OCI-LY3 (cell line): ENCODE results near the gene RPS14.

Source experiments
- H2AFZ ChIP-seq: fragments of 200-600, 300-600 bp; shearing (Covaris generic); 2 replicates; pipeline ENCODE4 v1.6.0; 2014; ENCODE audit warnings: antibody characterized with exemption, low read depth, low read length
- H3K27ac ChIP-seq: fragments of 200-600, 300-600 bp; sonication (generic); 2 replicates; pipeline ENCODE4 v1.5.1; 2014; ENCODE audit warnings: mild to moderate bottlenecking, low read length, moderate library complexity, mixed read lengths
- H3K27me3 ChIP-seq: fragments of 200-600, 300-600 bp; sonication (generic); 2 replicates; pipeline ENCODE4 v1.6.1; 2014; ENCODE audit warnings: low read depth, low read length, mixed read lengths
- H3K36me3 ChIP-seq: fragments of 200-600, 300-600 bp; sonication (generic); replicated peaks from 2 replicates; pipeline ENCODE3; 2014; ENCODE audit warnings: low read depth, low read length, mixed read lengths
- H3K4me1 ChIP-seq: fragments of 300-600, 200-600 bp; sonication (generic); 2 replicates; pipeline ENCODE4 v1.6.1; 2014; ENCODE audit warnings: low read length, mixed read lengths
- H3K4me2 ChIP-seq: fragments of 200-600, 300-600 bp; sonication (generic); 2 replicates; pipeline ENCODE4 v1.6.1; 2014; ENCODE audit warnings: low read length, mixed read lengths
- H3K4me3 ChIP-seq: fragments of 300-600, 200-600 bp; sonication (generic); 2 replicates; pipeline ENCODE4 v1.5.1; 2014; ENCODE audit warnings: antibody characterized with exemption, mild to moderate bottlenecking, low read length, moderate library complexity
- H3K79me2 ChIP-seq: fragments of 300-600, 200-600 bp; shearing (Covaris generic); 2 replicates; pipeline ENCODE4 v1.6.1; 2014; ENCODE audit warnings: mild to moderate bottlenecking, low read length, mixed read lengths
- H3K9ac ChIP-seq: fragments of 300-600, 200-600 bp; shearing (Covaris generic); 2 replicates; pipeline ENCODE4 v1.6.0; 2014; ENCODE audit warnings: mild to moderate bottlenecking, low read length, moderate library complexity
- H3K9me3 ChIP-seq: fragments of 200-600, 300-600 bp; shearing (Covaris generic); 2 replicates; pipeline ENCODE4 v1.6.1; 2014; ENCODE audit warnings: low read length, mixed read lengths; ENCODE audit not compliant: insufficient read depth
- H4K20me1 ChIP-seq: fragments of 200-600, 300-600 bp; sonication (generic); 2 replicates; pipeline ENCODE4 v1.6.1; 2016; ENCODE audit warnings: low read length, mixed read lengths; ENCODE audit not compliant: insufficient read depth
- CTCF ChIP-seq: fragments of 200-600, 300-600 bp; sonication (generic); IDR thresholded peaks from 2 replicates; pipeline ENCODE4 v1.5.1; 2014; ENCODE audit warnings: antibody characterized with exemption, low read length, low read depth
- EZH2phosphoT487 ChIP-seq: fragments of 200-600 bp; shearing (Covaris generic); IDR thresholded peaks from 2 replicates; pipeline ENCODE4 v1.6.1; 2018; ENCODE audit warnings: antibody characterized with exemption, mixed run types, low read depth

The RPS14 gene

DNA sequence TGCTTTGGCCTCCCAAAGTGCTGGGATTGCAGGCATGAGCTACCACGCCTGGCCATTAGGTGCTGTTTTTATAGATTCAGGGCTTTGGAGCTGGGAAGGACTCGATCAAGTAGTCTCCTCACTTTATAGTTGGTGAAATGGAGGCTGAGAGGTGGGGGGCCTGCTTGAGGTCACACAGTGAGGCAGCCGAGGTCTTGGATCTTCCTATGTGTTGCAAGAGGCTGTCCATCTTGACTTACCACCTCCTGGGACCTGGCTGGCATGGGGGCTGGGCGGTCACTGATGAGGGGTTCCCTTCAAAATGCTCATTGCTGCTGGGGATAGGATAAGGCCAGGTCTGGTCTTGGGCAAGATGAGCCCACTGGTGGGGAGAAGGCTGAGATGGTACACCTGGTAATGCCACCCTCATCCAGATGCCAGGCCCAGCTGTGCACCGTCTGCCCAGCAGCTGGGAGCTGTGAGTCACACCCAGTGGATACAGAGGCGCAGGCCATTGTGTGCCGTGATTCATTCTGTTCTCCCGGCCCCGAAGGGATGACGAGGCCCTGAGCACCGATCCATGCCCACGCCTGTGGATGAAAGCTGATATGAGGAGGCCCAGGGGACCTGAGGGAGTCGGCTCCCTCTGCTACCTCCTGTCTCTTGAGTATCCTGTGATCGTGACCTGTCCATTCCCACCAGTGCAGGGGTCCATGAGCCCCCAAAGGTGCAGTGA, 47.9 kb upstream of the RPS14 start:
- Histone ChIP-seq H3K79me2 (peaks cover 25% of the 10 kb centered on the region; the same call in 1 of the 2 replicates), H4K20me1 (0 out of 2 replicates have a peak, but pooled peaks cover 3% of the 10 kb centered on the region), H3K4me2 (no peak overlapping the region)

GRCh38 chr5:150496534-150496933, 47.0 kb upstream of the RPS14 start:
- Histone ChIP-seq H3K9ac (no peak overlapping the region), H3K27me3 (no peaks in the 10 kb centered on the region), H3K36me3 (no peaks in the 10 kb centered on the region), H3K4me2 (no peak overlapping the region), H3K4me3 (no peak overlapping the region), H3K9me3 (no peaks in the 10 kb centered on the region), H3K4me1 (no peaks in the 10 kb centered on the region), H3K27ac (no peak overlapping the region), H4K20me1 (0 out of 2 replicates have a peak, but pooled peaks cover 3% of the 10 kb centered on the region), H3K79me2 (peaks cover 26% of the 10 kb centered on the region; the same call in 1 of the 2 replicates), H2AFZ (no peak overlapping the region)
- TF ChIP-seq EZH2phosphoT487: no peak
- TF ChIP-seq CTCF: no peak

More for the DNA sequence above, 47.9 kb upstream of the RPS14 start:
- no peaks in the 10 kb centered on the region for H3K27me3 ChIP-seq
- no peak overlapping the region for H3K4me3 ChIP-seq
- H3K9me3 ChIP-seq: no peaks in the 10 kb centered on the region
- H3K4me1 ChIP-seq: no peaks in the 10 kb centered on the region
- TF ChIP-seq CTCF: no peak
- TF ChIP-seq EZH2phosphoT487: no peak
- H2AFZ ChIP-seq: no peak overlapping the region
- no peaks in the 10 kb centered on the region for H3K36me3 ChIP-seq
- H3K27ac ChIP-seq: no peak overlapping the region
- no peak overlapping the region for H3K9ac ChIP-seq

- H3K9ac ChIP-seq: no peak overlapping the region
- TF ChIP-seq CTCF (no peak), EZH2phosphoT487 (no peak)
- H3K27ac ChIP-seq: no peak overlapping the region
- no peak overlapping the region for H3K4me2 ChIP-seq
- H3K27me3 ChIP-seq: no peaks in the 10 kb centered on the region
- no peaks in the 10 kb centered on the region for H3K9me3 ChIP-seq
- no peaks in the 10 kb centered on the region for H3K36me3 ChIP-seq
- 0 out of 2 replicates have a peak, but pooled peaks cover 3% of the 10 kb centered on the region for H4K20me1 ChIP-seq
- no peaks in the 10 kb centered on the region for H3K4me1 ChIP-seq
- no peak overlapping the region for H3K4me3 ChIP-seq
- H2AFZ ChIP-seq: no peak overlapping the region
- H3K79me2 ChIP-seq: peaks cover 27% of the 10 kb centered on the region
These were observed 46.6 kb upstream of the RPS14 start for GRCh38 chr5:150496098-150496497.

- Histone ChIP-seq H3K27ac (no peak overlapping the region), H3K4me3 (no peak overlapping the region), H3K9me3 (no peaks in the 10 kb centered on the region), H3K36me3 (no peaks in the 10 kb centered on the region), H3K9ac (no peak overlapping the region), H3K27me3 (no peaks in the 10 kb centered on the region), H4K20me1 (peaks cover 5% of the 10 kb centered on the region), H2AFZ (no peak overlapping the region), H3K4me1 (peaks cover 34% of the 10 kb centered on the region), H3K79me2 (peaks cover 57% of the 10 kb centered on the region), H3K4me2 (no peak overlapping the region)
- TF ChIP-seq CTCF (no peak), EZH2phosphoT487 (no peak)
These were observed 43.1 kb upstream of the RPS14 start for GRCh38 chr5:150492621-150493020.
